ENCODE measurements around the gene NOS1AP. TPM values are rescaled to one million over a fixed set of nuclear protein-coding genes. Genes with fewer than 3 reads are reported as not detected.

Gene NOS1AP
- total RNA-seq, 1 experiment from 2014 or later: not detected

DNA sequence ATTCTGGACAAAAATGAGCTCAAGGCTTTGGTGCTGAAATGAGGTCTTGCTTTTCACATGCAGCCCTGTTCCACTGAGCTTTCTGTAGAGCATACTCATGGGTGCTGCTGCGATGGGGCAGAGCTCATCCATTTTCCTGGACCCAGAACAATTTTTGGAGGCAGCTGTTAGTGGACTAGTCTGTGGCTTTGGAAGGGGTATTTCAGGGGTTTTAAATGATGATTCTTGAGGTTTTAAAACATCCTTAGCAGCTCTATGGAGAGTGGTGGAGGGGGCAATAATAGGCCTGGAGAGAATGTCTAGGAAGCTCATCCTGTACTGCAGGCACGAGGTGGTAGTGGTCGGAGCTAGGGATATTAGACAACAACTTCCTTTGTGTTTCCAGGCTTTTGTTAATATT is 16.5 kb downstream of the NOS1AP start:
- Histone ChIP-seq H3K36me3 (no peaks in the 10 kb centered on the region), H3K4me1 (replicated peaks) (no peaks in the 10 kb centered on the region), H3K27me3 (replicated peaks) (no peaks in the 10 kb centered on the region), H3K4me3 (no peak overlapping the region), H3K27ac (no peak overlapping the region), H3K9me3 (replicated peaks) (no peaks in the 10 kb centered on the region)
- DNase-seq (ENCODE audit: low read depth in 1 of 2, low spot score in 2 of 2): no peak

GRCh38 chr1:162087111-162087510 is 17.6 kb downstream of the NOS1AP start:
- no peak overlapping the region for H3K4me3 ChIP-seq
- H3K4me1 ChIP-seq (replicated peaks): peaks cover under 1% of the 10 kb centered on the region; the same call in 1 of the 2 replicates
- DNase-seq (ENCODE audit: low read depth in 1 of 2, low spot score in 2 of 2): no peak
- H3K27ac ChIP-seq: no peak overlapping the region
- no peaks in the 10 kb centered on the region for H3K9me3 ChIP-seq (replicated peaks)
- H3K27me3 ChIP-seq (replicated peaks): no peaks in the 10 kb centered on the region
- no peaks in the 10 kb centered on the region for H3K36me3 ChIP-seq

GRCh38 chr1:162087574-162087973 is 18.1 kb downstream of the NOS1AP start:
- no peaks in the 10 kb centered on the region for H3K9me3 ChIP-seq (replicated peaks)
- no peak for DNase-seq (ENCODE audit: low read depth in 1 of 2, low spot score in 2 of 2)
- no peak overlapping the region for H3K4me3 ChIP-seq
- no peaks in the 10 kb centered on the region for H3K36me3 ChIP-seq
- H3K27ac ChIP-seq: no peak overlapping the region
- peaks cover 5% of the 10 kb centered on the region; the same call in 1 of the 2 replicates for H3K4me1 ChIP-seq (replicated peaks)
- H3K27me3 ChIP-seq (replicated peaks): no peaks in the 10 kb centered on the region

DNA sequence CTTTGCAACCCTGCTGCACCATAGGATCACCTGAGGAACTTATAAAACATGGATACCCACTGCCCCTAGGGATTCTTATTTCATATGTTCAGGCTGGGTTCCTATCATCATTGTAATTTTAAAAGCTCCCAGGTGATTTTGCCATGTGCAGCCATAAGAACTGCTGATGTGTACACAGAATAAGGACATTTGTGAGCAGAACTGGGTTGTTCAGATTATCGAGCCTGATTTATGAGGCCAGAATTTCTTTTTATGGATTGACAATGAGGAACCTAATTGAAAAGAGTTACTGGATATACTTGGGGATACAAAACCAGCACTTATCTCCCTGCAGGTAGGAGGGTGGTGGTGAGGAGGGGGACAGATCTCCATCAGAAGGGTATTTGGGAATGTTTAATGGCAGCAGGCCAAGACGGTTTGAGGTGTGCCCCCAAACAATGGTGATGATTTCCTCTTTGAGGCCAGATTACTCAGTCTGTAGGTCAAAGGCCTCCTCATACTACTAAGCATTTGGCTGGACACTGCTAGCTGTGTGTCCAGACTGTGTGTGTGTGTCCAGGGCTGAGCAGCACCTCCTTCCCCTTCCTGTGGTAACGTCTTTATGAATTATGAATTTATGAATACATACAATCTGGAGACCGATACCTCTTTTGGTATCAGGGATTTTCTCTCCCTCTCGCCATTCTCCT is 18.9 kb downstream of the NOS1AP start:
- no peak overlapping the region for H3K27ac ChIP-seq
- peaks cover 6% of the 10 kb centered on the region; the same call in 1 of the 2 replicates for H3K4me1 ChIP-seq (replicated peaks)
- no peaks in the 10 kb centered on the region for H3K36me3 ChIP-seq
- H3K4me3 ChIP-seq: no peak overlapping the region
- H3K9me3 ChIP-seq (replicated peaks): no peaks in the 10 kb centered on the region
- DNase-seq (ENCODE audit: low read depth in 1 of 2, low spot score in 2 of 2): no peak
- no peaks in the 10 kb centered on the region for H3K27me3 ChIP-seq (replicated peaks)

GRCh38 chr1:162089748-162090147 is 20.3 kb downstream of the NOS1AP start:
- no peaks in the 10 kb centered on the region for H3K9me3 ChIP-seq (replicated peaks)
- H3K4me3 ChIP-seq: no peak overlapping the region
- H3K27me3 ChIP-seq (replicated peaks): no peaks in the 10 kb centered on the region
- H3K27ac ChIP-seq: no peak overlapping the region
- no peaks in the 10 kb centered on the region for H3K36me3 ChIP-seq
- no peak for DNase-seq (ENCODE audit: low read depth in 1 of 2, low spot score in 2 of 2)
- H3K4me1 ChIP-seq (replicated peaks): peaks cover 6% of the 10 kb centered on the region; the same call in 1 of the 2 replicates

DNA sequence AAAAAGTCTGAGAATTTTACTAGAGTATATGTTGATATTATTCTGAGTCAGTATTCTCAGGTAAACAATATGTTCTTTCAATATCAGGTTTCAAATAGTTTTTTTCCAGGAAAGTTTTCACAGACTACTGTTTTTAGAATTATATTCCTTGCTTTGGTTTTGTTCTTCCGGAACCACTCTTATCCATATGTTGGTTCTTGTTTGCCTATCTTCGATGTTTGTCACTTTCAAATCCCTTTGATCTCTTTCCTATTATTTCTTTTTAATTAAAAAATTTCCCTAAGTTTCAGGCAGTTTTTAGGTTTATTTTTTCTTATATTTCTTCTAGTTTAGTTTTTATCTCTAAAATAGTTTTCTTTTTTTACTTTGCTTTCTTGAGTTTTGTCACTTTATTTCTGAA is 20.9 kb downstream of the NOS1AP start:
- Histone ChIP-seq H3K27ac (no peak overlapping the region), H3K27me3 (replicated peaks) (no peaks in the 10 kb centered on the region), H3K4me3 (no peak overlapping the region), H3K4me1 (replicated peaks) (peaks cover 6% of the 10 kb centered on the region; the same call in 1 of the 2 replicates), H3K36me3 (no peaks in the 10 kb centered on the region), H3K9me3 (replicated peaks) (no peaks in the 10 kb centered on the region)
- no peak for DNase-seq (ENCODE audit: low read depth in 1 of 2, low spot score in 2 of 2)

- peak in 1 of 2 experiments; percentile 23 for DNase-seq (ENCODE audit: low read depth in 1 of 2, low spot score in 2 of 2)
- Histone ChIP-seq H3K9me3 (replicated peaks) (no peaks in the 10 kb centered on the region), H3K36me3 (no peaks in the 10 kb centered on the region), H3K27me3 (replicated peaks) (no peaks in the 10 kb centered on the region), H3K27ac (no peak overlapping the region), H3K4me3 (no peak overlapping the region), H3K4me1 (replicated peaks) (peaks cover 6% of the 10 kb centered on the region; the same call in 1 of the 2 replicates)
These were observed 22.4 kb downstream of the NOS1AP start for GRCh38 chr1:162091681-162092524.

GRCh38 chr1:162093095-162093494 is 23.6 kb downstream of the NOS1AP start:
- Histone ChIP-seq H3K27me3 (replicated peaks) (0 out of 2 replicates have a peak, but pooled peaks cover 5% of the 10 kb centered on the region), H3K4me1 (replicated peaks) (peaks cover 6% of the 10 kb centered on the region; the same call in 1 of the 2 replicates), H3K36me3 (no peaks in the 10 kb centered on the region), H3K9me3 (replicated peaks) (no peaks in the 10 kb centered on the region), H3K27ac (no peak overlapping the region), H3K4me3 (no peak overlapping the region)
- no peak for DNase-seq (ENCODE audit: low read depth in 1 of 2, low spot score in 2 of 2)

DNA sequence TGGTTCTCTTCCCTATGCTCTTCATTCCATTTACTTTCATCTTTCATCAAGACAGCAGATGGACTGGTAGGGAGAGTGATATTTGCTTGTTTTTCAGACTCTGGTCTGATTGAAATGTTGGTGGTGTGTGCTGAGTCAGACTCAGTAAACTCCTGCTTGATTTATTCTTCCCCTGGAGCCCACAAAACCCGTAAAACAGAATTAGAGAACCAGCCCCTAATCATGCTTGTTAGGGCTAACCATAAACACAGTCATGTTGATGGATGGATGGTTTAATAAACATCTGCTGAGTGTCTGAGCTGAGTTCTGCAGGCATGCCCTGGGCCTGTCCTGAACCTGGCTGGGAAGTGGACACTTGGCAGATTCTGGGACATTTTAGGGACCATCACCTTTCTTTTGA is 24.8 kb downstream of the NOS1AP start:
- Histone ChIP-seq H3K27ac (no peak overlapping the region), H3K27me3 (replicated peaks) (0 out of 2 replicates have a peak, but pooled peaks cover 5% of the 10 kb centered on the region), H3K4me1 (replicated peaks) (peaks cover 6% of the 10 kb centered on the region; the same call in 1 of the 2 replicates), H3K9me3 (replicated peaks) (no peaks in the 10 kb centered on the region), H3K4me3 (no peak overlapping the region), H3K36me3 (no peaks in the 10 kb centered on the region)
- DNase-seq (ENCODE audit: low read depth in 1 of 2, low spot score in 2 of 2): no peak

GRCh38 chr1:162094723-162095122 is 25.2 kb downstream of the NOS1AP start:
- H3K4me3 ChIP-seq: no peak overlapping the region
- H3K4me1 ChIP-seq (replicated peaks): peaks cover 6% of the 10 kb centered on the region; the same call in 1 of the 2 replicates
- no peak overlapping the region for H3K27ac ChIP-seq
- no peaks in the 10 kb centered on the region for H3K9me3 ChIP-seq (replicated peaks)
- no peaks in the 10 kb centered on the region for H3K36me3 ChIP-seq
- DNase-seq (ENCODE audit: low read depth in 1 of 2, low spot score in 2 of 2): no peak
- H3K27me3 ChIP-seq (replicated peaks): 0 out of 2 replicates have a peak, but pooled peaks cover 5% of the 10 kb centered on the region

- Histone ChIP-seq H3K4me3 (no peak overlapping the region), H3K4me1 (replicated peaks) (no peaks in the 10 kb centered on the region), H3K27ac (no peak overlapping the region), H3K27me3 (replicated peaks) (no peaks in the 10 kb centered on the region), H3K36me3 (no peaks in the 10 kb centered on the region), H3K9me3 (replicated peaks) (no peaks in the 10 kb centered on the region)
- no peak for DNase-seq (ENCODE audit: low read depth in 1 of 2, low spot score in 2 of 2)
These were observed 38.4 kb downstream of the NOS1AP start for GRCh38 chr1:162107911-162108310.

DNA sequence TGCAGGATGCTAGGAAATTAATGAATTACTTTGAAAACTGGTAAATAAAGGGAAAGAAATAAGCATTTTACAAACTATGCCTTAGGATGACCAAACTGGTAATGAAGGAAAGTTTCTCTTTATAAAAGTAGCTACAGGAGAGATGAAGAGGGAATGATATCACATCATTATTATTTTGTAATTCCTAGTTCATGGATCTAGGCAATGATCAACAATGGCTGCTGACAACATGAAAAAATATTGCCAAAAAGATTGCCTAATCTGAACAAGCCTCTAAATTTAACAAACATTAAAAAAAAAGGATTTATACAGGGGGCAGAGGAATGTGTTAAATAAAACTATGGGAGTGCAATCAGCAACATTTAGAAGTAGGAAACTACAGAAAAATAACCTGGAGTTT is 38.9 kb downstream of the NOS1AP start:
- DNase-seq (ENCODE audit: low read depth in 1 of 2, low spot score in 2 of 2): no peak
- Histone ChIP-seq H3K27ac (no peak overlapping the region), H3K4me3 (no peak overlapping the region), H3K27me3 (replicated peaks) (no peaks in the 10 kb centered on the region), H3K36me3 (no peaks in the 10 kb centered on the region), H3K4me1 (replicated peaks) (no peaks in the 10 kb centered on the region), H3K9me3 (replicated peaks) (no peaks in the 10 kb centered on the region)

DNA sequence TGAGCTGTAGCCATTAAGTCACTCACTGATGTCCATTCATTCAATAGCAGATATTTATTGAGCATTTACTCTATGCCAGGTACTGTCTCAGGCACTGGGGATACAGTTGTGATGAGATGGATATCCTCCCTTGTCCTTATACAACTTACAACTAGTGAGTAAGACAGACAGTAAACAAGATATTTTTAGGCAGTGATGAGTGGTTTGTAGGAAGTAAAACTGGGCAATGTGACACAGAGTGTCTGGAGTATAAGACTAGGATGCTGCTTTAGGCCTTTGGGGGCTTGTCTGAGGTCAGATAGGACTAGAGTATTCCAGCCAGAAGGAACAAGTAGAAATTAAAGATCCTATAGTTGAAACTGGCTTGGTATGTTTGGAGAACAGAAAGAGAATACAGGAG is 41.4 kb downstream of the NOS1AP start:
- Histone ChIP-seq H3K27ac (no peak overlapping the region), H3K4me1 (replicated peaks) (no peaks in the 10 kb centered on the region)
- DNase-seq (ENCODE audit: low read depth in 1 of 2, low spot score in 2 of 2): no peak

GRCh38 chr1:162111572-162111971 is 42.1 kb downstream of the NOS1AP start:
- Histone ChIP-seq H3K27me3 (replicated peaks) (no peaks in the 10 kb centered on the region), H3K27ac (no peak overlapping the region), H3K4me3 (no peak overlapping the region), H3K9me3 (replicated peaks) (no peaks in the 10 kb centered on the region), H3K4me1 (replicated peaks) (no peaks in the 10 kb centered on the region), H3K36me3 (no peaks in the 10 kb centered on the region)
- no peak for DNase-seq (ENCODE audit: low read depth in 1 of 2, low spot score in 2 of 2)

More for the DNA sequence above, 41.4 kb downstream of the NOS1AP start:
- H3K4me3 ChIP-seq: no peak overlapping the region
- H3K36me3 ChIP-seq: no peaks in the 10 kb centered on the region
- H3K9me3 ChIP-seq (replicated peaks): no peaks in the 10 kb centered on the region
- H3K27me3 ChIP-seq (replicated peaks): no peaks in the 10 kb centered on the region

Data from SJSA1 (cell line).